C4-2B (cell line): ENCODE data around the gene KLK13.

Experiments used
- CTCF ChIP-seq: fragments of 450-650 bp; conservative IDR thresholded peaks from 2 replicates; pipeline ENCODE4 v1.5.1; 2017; ENCODE audit warnings: mild to moderate bottlenecking
- ZFX ChIP-seq: fragments of 450-650 bp; IDR thresholded peaks from 2 replicates; pipeline ENCODE4 v1.6.1; 2017

GRCh38 chr19:51060973-51061372 lies 3.9 kb downstream of the KLK13 start:
- no peak for TF ChIP-seq CTCF
- no peak for TF ChIP-seq ZFX
